Suppressor macrophage (primary cell): ENCODE data around the gene KLHL42.
A peak's percentile ranks its signal among the peaks of the same experiment; 100 is the strongest.

Source experiments
- DNase-seq, 4 experiments: peaks; one replicate each; pipeline ENCODE4 v3.0.0-alpha.2; 2020 to 2022

The KLHL42 gene

GRCh38 chr12:27780612-27781408 lies 777 bp downstream of the KLHL42 start:
- DNase-seq: no peak

GRCh38 chr12:27781680-27782079 lies 1.6 kb downstream of the KLHL42 start:
- DNase-seq: no peak

- no peak for DNase-seq
These were observed 2.4 kb downstream of the KLHL42 start for GRCh38 chr12:27782481-27782880.

- DNase-seq: peak in 3 of 4 experiments; percentile 12 to 48 (median 43)
These were observed 6.0 kb downstream of the KLHL42 start for GRCh38 chr12:27785882-27786570.

GRCh38 chr12:27787559-27787958 lies 7.5 kb downstream of the KLHL42 start:
- DNase-seq: no peak

- no peak for DNase-seq
These were observed 10.1 kb downstream of the KLHL42 start for GRCh38 chr12:27790179-27790578.

GRCh38 chr12:27794818-27795584 lies 15.0 kb downstream of the KLHL42 start:
- DNase-seq: no peak

- DNase-seq: no peak
These were observed 16.1 kb downstream of the KLHL42 start for GRCh38 chr12:27796128-27796527.

GRCh38 chr12:27797301-27798025 lies 17.4 kb downstream of the KLHL42 start:
- DNase-seq: no peak

- DNase-seq: no peak
These were observed 20.8 kb downstream of the KLHL42 start for GRCh38 chr12:27800819-27801218.

GRCh38 chr12:27801630-27802029 lies 21.6 kb downstream of the KLHL42 start:
- DNase-seq: no peak

- no peak for DNase-seq
These were observed 22.5 kb downstream of the KLHL42 start for GRCh38 chr12:27802511-27802910.

GRCh38 chr12:27802936-27803335 lies 22.9 kb downstream of the KLHL42 start:
- DNase-seq: no peak

GRCh38 chr12:27805238-27805637 lies 25.2 kb downstream of the KLHL42 start:
- no peak for DNase-seq

- DNase-seq: no peak
These were observed 26.2 kb downstream of the KLHL42 start for GRCh38 chr12:27806259-27806658.

GRCh38 chr12:27807063-27807703 lies 27.1 kb downstream of the KLHL42 start:
- DNase-seq: no peak

- no peak for DNase-seq
These were observed 28.8 kb downstream of the KLHL42 start for GRCh38 chr12:27808841-27809240.

GRCh38 chr12:27810756-27811155 lies 30.7 kb downstream of the KLHL42 start:
- no peak for DNase-seq

- DNase-seq: no peak
These were observed 32.5 kb downstream of the KLHL42 start for GRCh38 chr12:27812502-27812901.

- DNase-seq: no peak
These were observed 34.4 kb downstream of the KLHL42 start for GRCh38 chr12:27814411-27814810.

- no peak for DNase-seq
These were observed 35.0 kb downstream of the KLHL42 start for GRCh38 chr12:27814851-27815591.
